HG03097 (cell line): ENCODE data around the gene CTSH.

Experiments
- ATAC-seq: cut with Tn5 transposase; IDR thresholded peaks from one replicate; pipeline ENCODE4 v1.9.1; 2021; ENCODE audit not compliant: unreplicated experiment, low FRiP score

CTSH gene

GRCh38 chr15:78978601-78979179 lies 33.8 kb upstream of the CTSH start:
- ATAC-seq: no peak

DNA sequence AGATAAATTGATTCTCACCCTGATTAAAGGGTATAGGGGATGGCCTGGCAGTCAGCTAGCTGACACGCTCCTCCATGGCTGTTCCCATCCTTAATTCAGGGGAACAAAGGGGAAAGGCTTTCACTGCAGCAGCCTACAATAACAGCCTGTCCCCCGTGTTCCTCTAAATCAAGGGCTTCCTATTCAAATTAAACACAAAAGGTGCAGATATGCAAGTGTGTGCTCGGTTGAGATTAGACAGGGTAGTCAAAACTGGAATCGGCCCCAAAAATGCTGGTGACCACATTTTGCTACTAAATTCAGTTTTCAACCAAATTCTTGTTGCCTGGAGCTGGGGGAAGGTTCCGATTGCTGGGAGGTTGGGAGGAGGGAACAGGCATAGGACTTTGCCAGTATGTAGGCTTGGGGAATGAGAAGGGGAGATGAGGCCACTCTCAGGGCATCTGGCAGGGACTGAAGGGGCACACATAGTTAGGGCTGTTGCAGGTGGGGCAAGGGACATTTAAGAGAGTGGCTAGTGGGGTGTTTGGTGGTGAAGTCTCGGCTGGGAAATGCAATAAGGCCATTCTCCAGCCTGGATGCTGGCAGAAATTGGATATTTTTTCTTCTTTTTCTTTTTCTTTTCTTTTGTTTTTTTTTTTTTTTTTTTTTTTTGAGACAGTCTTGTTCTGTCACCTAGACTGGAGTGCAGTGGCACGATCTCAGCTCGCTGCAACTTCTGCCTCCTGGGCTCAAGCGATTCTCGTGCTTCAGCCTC lies 32.9 kb upstream of the CTSH start:
- ATAC-seq: peak; percentile 10

DNA sequence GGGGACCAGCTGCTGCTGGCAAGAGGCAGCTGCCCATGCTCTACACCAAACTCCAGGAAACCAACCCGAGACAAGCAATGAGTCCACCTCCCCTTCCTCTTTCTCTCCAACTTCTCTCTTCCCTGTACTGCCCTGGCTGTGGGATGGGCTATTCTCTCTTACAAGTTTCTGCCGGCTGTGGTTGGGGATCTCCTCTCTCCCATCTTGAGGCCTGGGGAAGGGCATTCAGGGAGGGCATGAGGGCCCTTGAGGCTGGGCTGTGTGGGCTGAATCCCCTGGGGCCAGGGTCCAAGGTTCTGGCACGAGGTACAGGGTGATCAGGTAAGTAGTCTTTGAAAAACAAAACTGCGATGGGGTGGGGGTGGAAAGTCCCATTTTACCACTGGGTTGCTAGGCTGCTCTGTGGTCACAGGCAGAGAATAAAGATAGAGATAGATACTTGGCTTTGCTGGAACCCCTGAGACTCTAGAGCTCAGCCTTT lies 32.3 kb upstream of the CTSH start:
- ATAC-seq: peak; percentile 64

- ATAC-seq: no peak
Observed at GRCh38 chr15:78976691-78977090, 31.8 kb upstream of the CTSH start.

- ATAC-seq: no peak
Observed at GRCh38 chr15:78974272-78974918, 29.5 kb upstream of the CTSH start.

DNA sequence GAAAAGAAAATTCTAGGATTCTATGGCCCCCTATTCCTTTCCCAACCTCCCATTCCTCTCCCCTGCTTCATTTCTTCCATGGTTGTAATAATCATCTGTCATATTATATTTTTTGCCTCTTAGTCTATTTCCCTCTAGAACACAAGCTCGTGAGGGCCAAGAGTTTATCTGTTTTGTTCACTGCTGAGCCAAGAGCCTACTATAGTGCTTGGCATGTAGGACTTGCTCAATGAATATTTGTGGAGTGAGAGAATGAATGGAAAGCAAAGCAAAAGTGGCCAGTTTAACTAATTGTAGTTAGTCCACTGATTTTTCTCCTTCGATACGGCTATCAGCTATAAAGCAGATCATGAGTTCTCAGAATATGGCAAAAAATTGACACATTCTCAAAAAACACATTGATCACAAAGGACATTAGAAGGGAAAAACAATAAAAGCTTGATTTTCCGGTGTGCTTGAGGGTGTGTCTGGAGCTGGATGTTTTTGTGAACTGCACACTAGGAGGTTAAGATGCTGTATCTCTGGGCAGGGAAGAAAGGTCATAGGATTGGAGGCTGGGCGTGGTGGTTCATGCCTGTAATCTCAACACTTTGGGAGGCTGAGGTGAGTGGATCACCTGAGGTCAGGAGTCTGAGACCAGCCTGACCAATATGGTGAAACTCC lies 25.0 kb upstream of the CTSH start:
- no peak for ATAC-seq

- ATAC-seq: no peak
Observed at GRCh38 chr15:78968539-78969271, 23.9 kb upstream of the CTSH start.

DNA sequence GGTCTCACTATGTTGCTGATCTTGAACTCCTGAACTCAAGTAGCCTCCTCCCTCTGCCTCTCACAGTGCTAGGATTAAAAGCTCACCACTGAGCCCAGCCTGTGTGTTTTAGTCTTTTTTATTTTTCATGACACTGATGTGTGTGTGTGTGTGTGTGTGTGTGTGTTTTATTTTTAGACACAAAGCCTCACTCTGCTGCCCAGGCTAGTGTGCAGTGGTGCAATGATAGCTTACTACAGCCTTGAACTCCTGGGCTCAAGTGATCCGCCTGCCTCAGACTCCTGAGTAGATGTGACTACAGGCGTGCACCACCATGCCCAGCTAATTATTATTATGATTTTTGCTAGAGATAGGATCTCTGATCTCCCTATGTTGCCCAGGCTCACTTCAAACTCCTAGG lies 23.3 kb upstream of the CTSH start:
- no peak for ATAC-seq

- no peak for ATAC-seq
Observed at GRCh38 chr15:78960308-78960707, 15.5 kb upstream of the CTSH start.

- no peak for ATAC-seq
Observed at GRCh38 chr15:78959360-78959759, 14.5 kb upstream of the CTSH start.

GRCh38 chr15:78957416-78958093 lies 12.7 kb upstream of the CTSH start:
- ATAC-seq: no peak

DNA sequence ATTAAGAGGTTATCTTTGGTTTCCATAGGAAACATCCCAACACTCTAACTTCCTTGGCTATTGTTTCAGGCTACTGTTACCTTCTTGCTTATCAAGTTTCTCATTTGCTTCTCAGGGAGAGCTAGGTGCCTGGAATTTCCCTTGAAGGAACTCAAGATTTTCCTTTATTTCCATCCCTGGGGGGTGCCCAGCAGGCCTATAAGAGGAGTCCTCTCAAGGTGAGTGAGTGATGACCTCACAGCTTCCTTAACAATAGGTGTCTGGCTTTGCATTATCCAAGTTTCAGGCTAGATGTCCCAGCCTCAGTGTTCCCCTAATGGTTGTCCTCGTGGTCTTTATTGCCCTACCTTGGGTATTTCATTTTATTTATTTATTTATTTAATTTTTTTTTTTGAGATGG lies 12.1 kb upstream of the CTSH start:
- no peak for ATAC-seq

GRCh38 chr15:78955355-78955754 lies 10.5 kb upstream of the CTSH start:
- no peak for ATAC-seq

DNA sequence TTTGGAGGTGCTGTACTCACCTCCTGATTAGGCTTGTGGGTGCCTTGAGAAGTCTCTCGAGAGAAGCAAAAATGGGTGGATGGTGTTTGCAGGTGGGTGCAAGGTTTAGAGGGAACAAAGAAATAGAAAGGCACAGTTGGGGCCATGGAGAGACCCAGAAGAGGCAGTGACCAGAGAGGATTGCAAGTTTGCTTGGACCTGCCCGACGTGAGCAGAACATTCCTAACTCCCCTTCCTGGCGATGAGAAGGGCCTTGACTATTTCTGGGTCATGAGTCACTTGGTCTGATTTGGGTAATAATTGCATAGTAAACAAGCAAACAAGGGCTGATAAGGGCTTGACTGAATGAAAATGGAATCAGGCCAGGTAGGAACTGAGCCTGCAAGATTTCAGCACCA lies 7.0 kb upstream of the CTSH start:
- no peak for ATAC-seq

DNA sequence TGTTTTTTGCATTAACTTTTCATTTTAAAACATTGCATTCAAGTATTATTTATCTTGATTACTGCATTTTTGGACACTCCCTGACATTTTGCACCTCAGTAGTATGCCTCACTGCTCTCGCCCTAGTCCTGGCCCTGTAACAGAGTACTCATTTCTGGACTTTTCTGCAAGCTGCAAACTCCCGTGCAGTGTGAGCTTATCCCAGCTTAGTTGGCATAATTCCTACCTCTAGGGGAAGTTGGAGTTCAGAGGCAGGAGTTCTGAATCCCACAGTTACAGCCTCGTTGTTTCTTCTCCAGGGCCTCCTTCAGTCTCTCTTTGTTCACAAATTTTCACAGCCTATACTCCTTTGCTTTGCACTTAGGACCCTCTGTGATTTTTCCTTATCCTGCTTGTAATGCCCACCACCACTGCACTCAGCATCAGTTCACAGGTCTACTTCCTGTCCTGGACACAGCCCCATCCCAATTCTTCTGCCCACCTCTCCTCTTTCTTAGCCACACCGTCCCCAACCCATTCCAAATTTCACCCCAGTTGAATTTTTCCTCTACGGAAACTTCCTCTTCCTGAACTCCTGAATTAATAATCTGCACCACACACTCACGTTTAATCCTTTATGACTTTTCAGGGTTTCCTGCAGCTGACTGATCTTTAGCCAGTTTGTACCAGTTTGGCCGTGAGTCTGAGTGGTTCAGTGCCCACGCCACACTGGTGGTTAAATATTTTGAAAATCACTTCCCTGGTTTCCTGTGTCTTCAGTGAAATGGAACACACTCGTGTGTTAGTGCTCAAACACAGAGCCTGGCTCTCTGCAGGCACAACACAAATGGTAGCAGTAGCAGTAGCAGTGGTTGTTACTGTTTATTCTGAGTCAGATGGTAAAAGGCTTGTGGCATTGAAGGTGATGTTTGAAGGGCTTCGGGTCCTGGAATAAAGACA lies 6.3 kb upstream of the CTSH start:
- no peak for ATAC-seq

GRCh38 chr15:78950343-78950742 lies 5.5 kb upstream of the CTSH start:
- no peak for ATAC-seq

GRCh38 chr15:78949461-78949860 lies 4.6 kb upstream of the CTSH start:
- ATAC-seq: no peak

- no peak for ATAC-seq
Observed at GRCh38 chr15:78947506-78947905, 2.7 kb upstream of the CTSH start.

- ATAC-seq: no peak
Observed at GRCh38 chr15:78946493-78946892, 1.6 kb upstream of the CTSH start.
